WERI-Rb-1 (cell line): ENCODE results near the gene PRKCZ.

ENCODE experiments used
- DNase-seq: peaks from one replicate; pipeline ENCODE4 v3.0.0-alpha.2; 2020
- H3K27ac ChIP-seq: fragments of 250-450 bp; sonication (Bioruptor Pico); 2 replicates; pipeline ENCODE4 v1.5.1; 2020; ENCODE audit warnings: mild to moderate bottlenecking, moderate library complexity
- H3K27me3 ChIP-seq: fragments of 250-450 bp; sonication (Bioruptor Pico); 2 replicates; pipeline ENCODE4 v1.5.1; 2021; ENCODE audit warnings: mild to moderate bottlenecking, low read depth, moderate library complexity; ENCODE audit not compliant: insufficient read depth, severe bottlenecking
- H3K36me3 ChIP-seq: fragments of 250-450 bp; sonication (Bioruptor Pico); 2 replicates; pipeline ENCODE4 v1.5.1; 2020; ENCODE audit warnings: mild to moderate bottlenecking, moderate library complexity
- H3K4me3 ChIP-seq: 2 replicates; pipeline ENCODE4 v1.5.1; 2011; ENCODE audit warnings: low read depth, mild to moderate bottlenecking, control low read depth, low read length
- H3K9me3 ChIP-seq: fragments of 250-450 bp; sonication (Bioruptor Pico); 2 replicates; pipeline ENCODE4 v1.5.1; 2021; ENCODE audit warnings: mild to moderate bottlenecking, moderate library complexity; ENCODE audit not compliant: severe bottlenecking
- CTCF ChIP-seq: IDR thresholded peaks from 2 replicates; pipeline ENCODE4 v1.5.1; 2011; ENCODE audit warnings: low read depth, mild to moderate bottlenecking, control low read depth, inconsistent platforms, low read length

The PRKCZ gene

GRCh38 chr1:2200308-2200943 is 150.2 kb downstream of the PRKCZ start:
- DNase-seq: no peak
- Histone ChIP-seq H3K9me3 (no peaks in the 10 kb centered on the region), H3K27ac (no peak overlapping the region), H3K4me3 (no peak overlapping the region), H3K36me3 (no peaks in the 10 kb centered on the region), H3K27me3 (no peaks in the 10 kb centered on the region)
- no peak for TF ChIP-seq CTCF

- no peaks in the 10 kb centered on the region for H3K36me3 ChIP-seq
- no peaks in the 10 kb centered on the region for H3K9me3 ChIP-seq
Observed at GRCh38 chr1:2201062-2201461, 150.9 kb downstream of the PRKCZ start.

GRCh38 chr1:2202008-2202575 is 151.9 kb downstream of the PRKCZ start:
- Histone ChIP-seq H3K27ac (no peak overlapping the region), H3K4me3 (no peak overlapping the region), H3K9me3 (no peaks in the 10 kb centered on the region), H3K36me3 (no peaks in the 10 kb centered on the region), H3K27me3 (no peaks in the 10 kb centered on the region)
- DNase-seq: no peak
- no peak for TF ChIP-seq CTCF

More at GRCh38 chr1:2201062-2201461, 150.9 kb downstream of the PRKCZ start:
- H3K4me3 ChIP-seq: no peak overlapping the region
- H3K27ac ChIP-seq: no peak overlapping the region
- no peak for TF ChIP-seq CTCF
- no peak for DNase-seq
- H3K27me3 ChIP-seq: no peaks in the 10 kb centered on the region

GRCh38 chr1:2202843-2203601 is 152.8 kb downstream of the PRKCZ start:
- no peaks in the 10 kb centered on the region for H3K36me3 ChIP-seq
- H3K4me3 ChIP-seq: no peak overlapping the region
- no peak for DNase-seq
- H3K9me3 ChIP-seq: no peaks in the 10 kb centered on the region
- H3K27me3 ChIP-seq: no peaks in the 10 kb centered on the region
- no peak overlapping the region for H3K27ac ChIP-seq
- TF ChIP-seq CTCF: no peak

GRCh38 chr1:2203671-2204414 is 153.6 kb downstream of the PRKCZ start:
- Histone ChIP-seq H3K27ac (no peak overlapping the region), H3K9me3 (no peaks in the 10 kb centered on the region), H3K27me3 (no peaks in the 10 kb centered on the region), H3K36me3 (no peaks in the 10 kb centered on the region), H3K4me3 (no peak overlapping the region)
- DNase-seq: no peak
- TF ChIP-seq CTCF: no peak
